Hepatocyte (in vitro differentiated cells): ENCODE data around the gene GPR82.

Source experiments
- CTCF ChIP-seq: fragments of 200-600 bp; sonication (generic); IDR thresholded peaks from 2 replicates; pipeline ENCODE4 v1.5.1; 2016; ENCODE audit warnings: antibody characterized with exemption, mild to moderate bottlenecking; ENCODE audit not compliant: poor library complexity
- EZH2phosphoT487 ChIP-seq: fragments of 200-600 bp; sonication (generic); IDR thresholded peaks from one replicate; pipeline ENCODE4 v1.6.1; 2018; ENCODE audit warnings: antibody characterized with exemption, mild to moderate bottlenecking, low read depth, moderate library complexity; ENCODE audit not compliant: unreplicated experiment, severe bottlenecking

GRCh38 chrX:41688835-41689234, 35.1 kb upstream of the GPR82 start, which contains the start of gene GPR34:
- TF ChIP-seq CTCF (no peak), EZH2phosphoT487 (no peak)
